OCI-LY7 (cell line): ENCODE results near the gene TPX2. TPM values are rescaled to one million over a fixed set of nuclear protein-coding genes. Genes with fewer than 3 reads are reported as not detected.

Experiments used
- BruUV-seq: library from RNA; stranded (reverse); fragments of 400-500 nt; replicated peaks from 2 replicates; lab custom pipeline; 2021; lab: Mats Ljungman, UMichigan
- CTCF ChIA-PET: fragments of 300-600 bp; sonication (Branson Sonifier 250); formaldehyde crosslinking; loops from one replicate; lab custom pipeline; 2022; ENCODE audit warnings: antibody characterized with exemption; ENCODE audit not compliant: unreplicated experiment; lab: Charles Lee
- POLR2A ChIA-PET: fragments of 300-600 bp; sonication (Branson Sonifier 250); formaldehyde crosslinking; loops from one replicate; lab custom pipeline; 2022; ENCODE audit warnings: antibody characterized with exemption; lab: Charles Lee
- DNase-seq: peaks from one replicate; pipeline ENCODE4 v3.0.0-alpha.2; 2015; ENCODE audit warnings: low spot score
- H2AFZ ChIP-seq: fragments of 200-600 bp; sonication (generic), shearing (Covaris generic); 2 replicates; pipeline ENCODE4 v1.6.1; 2014; ENCODE audit warnings: mild to moderate bottlenecking, antibody characterized with exemption, low read length, moderate library complexity
- H3K27ac ChIP-seq: fragments of 200-600 bp; sonication (generic); 2 replicates; pipeline ENCODE4 v1.5.1; 2014; ENCODE audit warnings: mixed run types, low read depth, mild to moderate bottlenecking, moderate library complexity, low read length, inconsistent platforms; ENCODE audit not compliant: poor library complexity, severe bottlenecking
- H3K36me3 ChIP-seq: fragments of 200-600 bp; sonication (generic); 2 replicates; pipeline ENCODE4 v1.6.1; 2014; ENCODE audit warnings: mild to moderate bottlenecking, antibody characterized with exemption, low read length, moderate library complexity, mixed read lengths; ENCODE audit not compliant: insufficient read depth
- H3K4me1 ChIP-seq: fragments of 200-600 bp; sonication (generic); 2 replicates; pipeline ENCODE4 v1.5.1; 2014; ENCODE audit warnings: mild to moderate bottlenecking, low read length; ENCODE audit not compliant: insufficient read depth, poor library complexity, severe bottlenecking
- H3K4me2 ChIP-seq: fragments of 200-600 bp; sonication (generic); 2 replicates; pipeline ENCODE4 v1.6.1; 2014; ENCODE audit warnings: mild to moderate bottlenecking, low read length
- H3K4me3 ChIP-seq: fragments of 200-600 bp; sonication (generic); 2 replicates; pipeline ENCODE4 v1.5.1; 2014; ENCODE audit warnings: mild to moderate bottlenecking, low read depth, low read length; ENCODE audit not compliant: poor library complexity, severe bottlenecking
- H3K79me2 ChIP-seq: fragments of 200-600 bp; sonication (generic); 2 replicates; pipeline ENCODE4 v1.6.1; 2016; ENCODE audit warnings: low read depth, mild to moderate bottlenecking, low read length, moderate library complexity, mixed read lengths; ENCODE audit not compliant: insufficient read depth
- H3K9me2 ChIP-seq: fragments of 200-600 bp; sonication (generic); 2 replicates; pipeline ENCODE4 v1.6.1; 2016; ENCODE audit warnings: mild to moderate bottlenecking, low read length, mixed read lengths; ENCODE audit not compliant: insufficient read depth
- H3K9me3 ChIP-seq: fragments of 200-600 bp; sonication (generic); 2 replicates; pipeline ENCODE4 v1.6.1; 2014; ENCODE audit warnings: mild to moderate bottlenecking, mixed run types, low read length, mixed read lengths
- H4K20me1 ChIP-seq: fragments of 200-600 bp; sonication (generic); 2 replicates; pipeline ENCODE4 v1.6.1; 2014; ENCODE audit warnings: mild to moderate bottlenecking, antibody characterized with exemption, low read length, moderate library complexity, mixed read lengths; ENCODE audit not compliant: insufficient read depth
- EZH2phosphoT487 ChIP-seq: fragments of 200-600 bp; sonication (generic); IDR thresholded peaks from 2 replicates; pipeline ENCODE4 v1.6.1; 2018; ENCODE audit warnings: low read depth, borderline replicate concordance, mild to moderate bottlenecking, mixed run types, antibody characterized with exemption, low read length, moderate library complexity, mixed read lengths
- intact Hi-C: fragments of 100-400 bp; cut with micrococcal nuclease; formaldehyde crosslinking; loops from one replicate; pipeline ENCODE4 v1.10.0; 2022; ENCODE audit not compliant: unreplicated experiment
- small RNA-seq: library from RNA; depleted of rRNA; stranded (forward); fragments of <200 nt; gene quantifications from one replicate; pipeline ENCODE3, GENCODE V24; 2014
- total RNA-seq, 2 experiments: library from RNA; depleted of rRNA in 1 of 2; stranded (reverse); fragments of >200 nt in 1 of 2; shearing (Covaris generic) in 1 of 2; gene quantifications; 2 replicates each; pipeline ENCODE4 v1.2.3, GENCODE V29; 2014 to 2022
- TF ChIP-seq, protein P1 (sequence below): fragments of 200-600 bp; sonication (generic); conservative IDR thresholded peaks from 2 replicates; pipeline ENCODE4 v1.5.1; 2014; ENCODE audit warnings: mild to moderate bottlenecking, antibody characterized with exemption, low read length, moderate library complexity, mixed read lengths

The TPX2 gene
- total RNA-seq, 2 experiments from 2014 or later = 121 to 173 TPM

DNA sequence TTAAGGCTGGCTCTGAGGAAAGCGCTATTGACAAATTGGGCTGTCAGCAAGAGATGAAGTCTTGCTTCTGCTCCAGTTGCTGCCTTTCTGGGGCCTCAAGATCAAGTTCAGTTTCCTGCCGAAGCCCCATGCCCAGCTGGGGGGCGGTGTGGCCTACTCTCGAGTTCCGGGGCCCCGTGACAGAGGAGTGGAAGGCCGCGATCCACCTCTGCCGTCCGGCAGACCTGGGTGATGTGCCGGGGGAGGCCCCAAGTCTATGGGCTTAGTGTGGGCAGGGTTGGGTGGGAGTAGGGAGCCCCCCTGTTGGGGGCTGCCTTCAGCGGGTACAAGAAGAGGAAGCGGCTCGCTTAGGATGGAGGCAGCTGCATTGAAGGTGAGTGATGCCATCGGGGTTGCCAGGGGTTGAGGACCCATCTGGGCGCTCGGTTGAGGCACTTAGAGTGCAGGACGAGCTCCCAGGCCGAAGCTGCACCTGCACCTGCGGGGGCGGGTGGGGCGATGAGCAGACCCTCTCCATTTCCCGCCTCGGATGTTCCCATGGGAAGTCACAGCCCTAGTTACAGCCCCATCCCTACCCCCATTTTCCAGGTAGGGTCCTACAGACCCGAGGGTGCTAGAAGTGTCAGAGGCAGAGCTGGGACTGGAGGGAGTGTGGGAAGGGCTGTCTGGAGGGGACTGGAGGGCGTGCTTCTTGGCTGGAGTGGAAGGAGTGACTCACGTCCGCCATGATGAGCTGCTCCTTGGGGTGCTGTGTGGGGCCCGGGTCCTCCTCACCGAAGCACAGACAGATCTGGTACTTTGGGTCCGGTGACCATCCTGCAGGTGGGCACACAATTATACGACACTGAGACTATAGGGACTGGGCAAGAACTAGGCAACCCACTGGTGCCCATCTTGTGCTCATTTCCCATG lies 109.3 kb downstream of the TPX2 start:
- BruUV-seq = no TSS peak
- intact Hi-C loops = no loop called here
- Histone ChIP-seq H3K36me3 (no peaks in the 10 kb centered on the region), H4K20me1 (no peaks in the 10 kb centered on the region), H3K27ac (no peak overlapping the region), H3K4me1 (peaks cover 7% of the 10 kb centered on the region), H3K9me2 (no peaks in the 10 kb centered on the region), H3K4me3 (no peak overlapping the region), H3K4me2 (no peak overlapping the region), H3K79me2 (no peaks in the 10 kb centered on the region), H2AFZ (no peak overlapping the region), H3K9me3 (no peaks in the 10 kb centered on the region)
- CTCF ChIA-PET = no interaction called here
- DNase-seq = no peak
- POLR2A ChIA-PET = no interaction called here
- TF ChIP-seq EZH2phosphoT487 = no peak
- TF ChIP-seq, protein P1, sequence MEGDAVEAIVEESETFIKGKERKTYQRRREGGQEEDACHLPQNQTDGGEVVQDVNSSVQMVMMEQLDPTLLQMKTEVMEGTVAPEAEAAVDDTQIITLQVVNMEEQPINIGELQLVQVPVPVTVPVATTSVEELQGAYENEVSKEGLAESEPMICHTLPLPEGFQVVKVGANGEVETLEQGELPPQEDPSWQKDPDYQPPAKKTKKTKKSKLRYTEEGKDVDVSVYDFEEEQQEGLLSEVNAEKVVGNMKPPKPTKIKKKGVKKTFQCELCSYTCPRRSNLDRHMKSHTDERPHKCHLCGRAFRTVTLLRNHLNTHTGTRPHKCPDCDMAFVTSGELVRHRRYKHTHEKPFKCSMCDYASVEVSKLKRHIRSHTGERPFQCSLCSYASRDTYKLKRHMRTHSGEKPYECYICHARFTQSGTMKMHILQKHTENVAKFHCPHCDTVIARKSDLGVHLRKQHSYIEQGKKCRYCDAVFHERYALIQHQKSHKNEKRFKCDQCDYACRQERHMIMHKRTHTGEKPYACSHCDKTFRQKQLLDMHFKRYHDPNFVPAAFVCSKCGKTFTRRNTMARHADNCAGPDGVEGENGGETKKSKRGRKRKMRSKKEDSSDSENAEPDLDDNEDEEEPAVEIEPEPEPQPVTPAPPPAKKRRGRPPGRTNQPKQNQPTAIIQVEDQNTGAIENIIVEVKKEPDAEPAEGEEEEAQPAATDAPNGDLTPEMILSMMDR = no peak

DNA sequence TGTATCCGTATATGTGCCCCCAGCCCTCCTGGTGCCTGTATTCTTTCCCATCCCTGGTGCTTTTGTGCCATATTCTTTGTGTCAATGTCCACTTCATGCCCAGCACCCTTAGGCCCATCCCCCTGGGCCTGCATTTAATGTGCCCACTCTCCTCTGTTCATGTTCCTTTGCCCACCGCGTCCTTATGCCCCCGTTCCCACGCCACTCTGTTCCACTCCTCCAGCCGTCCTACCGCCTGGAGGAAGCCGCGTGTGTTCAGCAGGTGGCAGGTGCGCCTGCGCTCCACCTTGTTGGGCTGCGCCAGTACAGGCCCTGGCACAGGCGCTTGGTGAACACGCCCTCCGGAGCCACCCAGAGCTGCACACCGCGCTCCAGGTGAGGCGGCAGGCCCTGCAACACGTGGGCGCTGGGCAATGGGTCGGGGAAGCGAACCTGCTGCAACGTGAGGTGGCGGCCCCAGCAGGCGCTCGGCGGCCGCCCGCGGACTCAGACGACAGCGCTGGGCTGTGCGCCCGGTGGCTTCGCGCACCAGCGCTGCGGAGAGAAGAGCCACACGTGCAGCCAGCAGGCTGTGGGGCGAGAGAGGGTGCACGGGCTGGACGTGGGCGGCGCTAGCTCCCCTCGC lies 110.3 kb downstream of the TPX2 start:
- H3K4me3 ChIP-seq = no peak overlapping the region
- H3K4me1 ChIP-seq = peaks cover 7% of the 10 kb centered on the region
- POLR2A ChIA-PET = no interaction called here
- H3K9me3 ChIP-seq = no peaks in the 10 kb centered on the region
- H2AFZ ChIP-seq = no peak overlapping the region
- CTCF ChIA-PET = no interaction called here
- no peaks in the 10 kb centered on the region for H4K20me1 ChIP-seq
- intact Hi-C loops = no loop called here
- no peaks in the 10 kb centered on the region for H3K36me3 ChIP-seq
- H3K79me2 ChIP-seq = no peaks in the 10 kb centered on the region
- no peak for DNase-seq
- no peak overlapping the region for H3K27ac ChIP-seq
- TF ChIP-seq, protein P1 = no peak
- TF ChIP-seq EZH2phosphoT487 = no peak
- no TSS peak for BruUV-seq
- H3K4me2 ChIP-seq = no peak overlapping the region
- no peaks in the 10 kb centered on the region for H3K9me2 ChIP-seq

Small RNAs within 50 kb of the gene (small RNA-seq; reads per million reads assigned to genes)
- not detected for gene AL160175.1

Other genes with a start within 250 kb of the TPX2 start
- gene HM13, start 224.8 kb upstream of the TPX2 start, total RNA-seq (2014; rRNA removed; shearing (Covaris generic)) = 43.6 and 51.3 TPM in 2 replicates
- 142 and 148 TPM in 2 replicates for gene HM13, start 224.8 kb upstream of the TPX2 start, total RNA-seq (2022)
- 3.3 and 4.7 TPM in 2 replicates for gene ID1, start 134.0 kb upstream of the TPX2 start, total RNA-seq (2014; rRNA removed; shearing (Covaris generic))
- 2.0 and 3.6 TPM in 2 replicates for gene ID1, start 134.0 kb upstream of the TPX2 start, total RNA-seq (2022)
- not detected in 2 replicates for gene COX4I2, start 101.4 kb upstream of the TPX2 start, total RNA-seq (2014; rRNA removed; shearing (Covaris generic))
- not detected in 2 replicates for gene COX4I2, start 101.4 kb upstream of the TPX2 start, total RNA-seq (2022)
- 83.2 and 88.8 TPM in 2 replicates for gene BCL2L1, start 16.4 kb upstream of the TPX2 start, total RNA-seq (2014; rRNA removed; shearing (Covaris generic))
- gene BCL2L1, start 16.4 kb upstream of the TPX2 start, total RNA-seq (2022) = 64.2 and 71.5 TPM in 2 replicates
- gene MYLK2, start 80.1 kb downstream of the TPX2 start, total RNA-seq (2014; rRNA removed; shearing (Covaris generic)) = 0.69 and 0.75 TPM in 2 replicates
- gene MYLK2, start 80.1 kb downstream of the TPX2 start, total RNA-seq (2022) = 0.61 and 0.67 TPM in 2 replicates
- not detected in 2 replicates for gene FOXS1, start 106.3 kb downstream of the TPX2 start, total RNA-seq (2014; rRNA removed; shearing (Covaris generic))
- gene FOXS1, start 106.3 kb downstream of the TPX2 start, total RNA-seq (2022) = not detected in 2 replicates
- gene DUSP15, start 131.2 kb downstream of the TPX2 start, total RNA-seq (2014; rRNA removed; shearing (Covaris generic)) = 0.19 and 1.5 TPM in 2 replicates
- 0.61 TPM in 1 of 2 replicates, not detected in the other for gene DUSP15, start 131.2 kb downstream of the TPX2 start, total RNA-seq (2022)
- gene TTLL9, start 131.3 kb downstream of the TPX2 start, total RNA-seq (2014; rRNA removed; shearing (Covaris generic)) = not detected in 2 replicates
- not detected in 2 replicates for gene TTLL9, start 131.3 kb downstream of the TPX2 start, total RNA-seq (2022)
- gene PDRG1, start 212.8 kb downstream of the TPX2 start, total RNA-seq (2014; rRNA removed; shearing (Covaris generic)) = 9.7 and 11.2 TPM in 2 replicates
- gene PDRG1, start 212.8 kb downstream of the TPX2 start, total RNA-seq (2022) = 19.7 and 22.5 TPM in 2 replicates
- 0.08 TPM in 1 of 2 replicates, not detected in the other for gene XKR7, start 228.9 kb downstream of the TPX2 start, total RNA-seq (2014; rRNA removed; shearing (Covaris generic))
- gene XKR7, start 228.9 kb downstream of the TPX2 start, total RNA-seq (2022) = 0.06 TPM in 1 of 2 replicates, not detected in the other